Natural killer cell (primary cell): Measurements from ENCODE around the gene TSC22D1. TPM values are rescaled to one million over a fixed set of nuclear protein-coding genes. Genes with fewer than 3 reads are reported as not detected.

Experiments
- ATAC-seq, 3 donors: fragments of 150-1000 bp in 2 of 3; fragments of 200-7000 bp in 1 of 3; cut with Tn5 transposase; 1 replicate in 1 of 3; 2 replicates in 2 of 3; pipeline ENCODE4 v1.10.0; 2021; ENCODE audit warnings: mild to moderate bottlenecking in 2 of 3, moderate library complexity in 2 of 3
- DNase-seq, 2 donors: peaks; one replicate each; pipeline versions ENCODE4 v3.0.0 to v3.0.0-alpha.2; 2013 to 2021; ENCODE audit warnings: mixed read lengths in 1 of 2
- H3K27ac ChIP-seq: one replicate; pipeline ENCODE4 v1.5.1; 2013; ENCODE audit warnings: mild to moderate bottlenecking, low read length
- H3K27me3 ChIP-seq: one replicate; pipeline ENCODE4 v1.6.1; 2013; ENCODE audit warnings: low read length; ENCODE audit not compliant: control insufficient read depth, insufficient read depth
- H3K36me3 ChIP-seq: one replicate; pipeline ENCODE4 v1.6.1; 2013; ENCODE audit warnings: low read length; ENCODE audit not compliant: control insufficient read depth, insufficient read depth
- H3K4me1 ChIP-seq: one replicate; pipeline ENCODE4 v1.6.1; 2013; ENCODE audit warnings: low read length; ENCODE audit not compliant: control insufficient read depth, insufficient read depth
- H3K4me3 ChIP-seq: one replicate; pipeline ENCODE4 v1.5.1; 2013; ENCODE audit warnings: low read length
- H3K9me3 ChIP-seq: one replicate; pipeline ENCODE4 v1.6.1; 2013; ENCODE audit warnings: low read length; ENCODE audit not compliant: control insufficient read depth, insufficient read depth
- H3K27ac Mint-ChIP-seq, 2 donors: one replicate each; pipeline ENCODE4 v1.8.0; 2022; ENCODE audit warnings: mild to moderate bottlenecking in 2 of 2, mixed read lengths in 2 of 2, moderate library complexity in 1 of 2
- H3K27me3 Mint-ChIP-seq, 2 donors: one replicate each; pipeline ENCODE4 v1.8.0; 2022; ENCODE audit warnings: low read depth in 2 of 2, mixed read lengths in 2 of 2
- H3K36me3 Mint-ChIP-seq: one replicate; pipeline ENCODE4 v1.8.0; 2022; ENCODE audit warnings: mixed read lengths
- H3K4me1 Mint-ChIP-seq, 2 donors: one replicate each; pipeline ENCODE4 v1.8.0; 2022; ENCODE audit warnings: mixed read lengths in 2 of 2
- H3K4me3 Mint-ChIP-seq: one replicate; pipeline ENCODE4 v1.8.0; 2022; ENCODE audit warnings: mild to moderate bottlenecking, moderate library complexity, mixed read lengths
- H3K9me3 Mint-ChIP-seq, 2 donors: one replicate each; pipeline ENCODE4 v1.8.0; 2022; ENCODE audit warnings: mixed read lengths in 2 of 2
- WGBS: methylation state at CpG from one replicate; pipeline ENCODE4 v1.1.7; 2013; ENCODE audit warnings: missing lambda C conversion rate; ENCODE audit not compliant: insufficient coverage; 5-methylcytosine and 5-hydroxymethylcytosine counted together
- intact Hi-C: fragments of 100-400 bp; cut with micrococcal nuclease; formaldehyde crosslinking; loops from one replicate; pipeline ENCODE4 v1.14.2; 2022
- total RNA-seq, 4 donors: library from RNA; stranded (reverse); fragments of 120-200 nt in 1 of 4; gene quantifications; one replicate each; pipeline versions ENCODE4 v1.2.3 to v1.2.4, GENCODE V29; 2013 to 2022
- TF ChIP-seq, protein P1 (sequence below): fragments of 200-600 bp; IDR thresholded peaks from one replicate; pipeline ENCODE4 v1.8.0; 2022; ENCODE audit warnings: antibody characterized with exemption

Gene TSC22D1
- total RNA-seq, 3 donors from 2014 or later (not counting 1 experiment from before 2014, with no cell fraction given) = 44.3 to 54.4 (median 44.6) TPM

DNA sequence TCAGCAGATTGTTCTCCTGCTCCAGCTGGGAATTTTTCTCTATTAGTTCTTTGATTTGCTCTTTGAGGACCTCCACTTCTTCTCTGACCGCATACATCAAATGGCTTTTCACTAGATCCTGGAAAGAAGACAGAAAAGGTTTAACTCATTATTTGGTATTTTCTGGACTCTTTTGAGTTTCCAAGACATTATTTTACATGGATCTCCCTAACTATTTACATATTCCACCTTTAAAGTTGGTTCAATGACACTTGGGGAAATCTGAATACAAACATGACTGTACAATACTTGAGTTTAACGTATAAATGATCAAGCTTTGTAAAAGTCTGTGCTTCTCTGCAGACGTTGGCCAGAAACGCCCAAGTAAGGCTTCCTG is 141.4 kb downstream of the TSC22D1 start:
- H3K27ac ChIP-seq = peak overlapping the region; percentile 58
- Mint-ChIP-seq H3K9me3 (no peaks in the 10 kb centered on the region), H3K4me1 (peaks cover 33 to 35% of the 10 kb centered on the region in 2 donors), H3K4me3 (peak overlapping the region; percentile 92), H3K36me3 (no peaks in the 10 kb centered on the region), H3K27me3 (no peaks in the 10 kb centered on the region), H3K27ac (peak overlapping the region; percentile 86 to 94)
- H3K9me3 ChIP-seq = no peaks in the 10 kb centered on the region
- H3K36me3 ChIP-seq = no peaks in the 10 kb centered on the region
- H3K27me3 ChIP-seq = no peaks in the 10 kb centered on the region
- DNase-seq (no peak), ATAC-seq (no peak)
- H3K4me1 ChIP-seq = peaks cover 21% of the 10 kb centered on the region
- TF ChIP-seq, protein P1, sequence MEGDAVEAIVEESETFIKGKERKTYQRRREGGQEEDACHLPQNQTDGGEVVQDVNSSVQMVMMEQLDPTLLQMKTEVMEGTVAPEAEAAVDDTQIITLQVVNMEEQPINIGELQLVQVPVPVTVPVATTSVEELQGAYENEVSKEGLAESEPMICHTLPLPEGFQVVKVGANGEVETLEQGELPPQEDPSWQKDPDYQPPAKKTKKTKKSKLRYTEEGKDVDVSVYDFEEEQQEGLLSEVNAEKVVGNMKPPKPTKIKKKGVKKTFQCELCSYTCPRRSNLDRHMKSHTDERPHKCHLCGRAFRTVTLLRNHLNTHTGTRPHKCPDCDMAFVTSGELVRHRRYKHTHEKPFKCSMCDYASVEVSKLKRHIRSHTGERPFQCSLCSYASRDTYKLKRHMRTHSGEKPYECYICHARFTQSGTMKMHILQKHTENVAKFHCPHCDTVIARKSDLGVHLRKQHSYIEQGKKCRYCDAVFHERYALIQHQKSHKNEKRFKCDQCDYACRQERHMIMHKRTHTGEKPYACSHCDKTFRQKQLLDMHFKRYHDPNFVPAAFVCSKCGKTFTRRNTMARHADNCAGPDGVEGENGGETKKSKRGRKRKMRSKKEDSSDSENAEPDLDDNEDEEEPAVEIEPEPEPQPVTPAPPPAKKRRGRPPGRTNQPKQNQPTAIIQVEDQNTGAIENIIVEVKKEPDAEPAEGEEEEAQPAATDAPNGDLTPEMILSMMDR = no peak
- 26% methylated on average over 4 of the region's 4 CpGs for WGBS
- intact Hi-C loops = loop anchor here (1.0 to 2.0 kb wide), 3 partner anchors 160 to 322 kb away; no protein-coding TSS in a partner anchor
- H3K4me3 ChIP-seq = peak overlapping the region; percentile 75

GRCh38 chr13:44433863-44434765 is 142.0 kb downstream of the TSC22D1 start:
- Histone ChIP-seq H3K36me3 (no peaks in the 10 kb centered on the region), H3K4me3 (no peak overlapping the region), H3K4me1 (peaks cover 21% of the 10 kb centered on the region), H3K27me3 (no peaks in the 10 kb centered on the region), H3K9me3 (no peaks in the 10 kb centered on the region), H3K27ac (peak overlapping the region; percentile 58)
- DNase-seq = peak in 1 of 2 donors; percentile 4
- Mint-ChIP-seq H3K27me3 (no peaks in the 10 kb centered on the region), H3K36me3 (no peaks in the 10 kb centered on the region), H3K4me3 (peak overlapping the region; percentile 47), H3K9me3 (no peaks in the 10 kb centered on the region), H3K4me1 (peaks cover 33 to 35% of the 10 kb centered on the region in 2 donors), H3K27ac (peak overlapping the region; percentile 86 to 94)
- WGBS = 97% methylated on average over 12 of the region's 15 CpGs
- TF ChIP-seq, protein P1 = no peak
- no peak for ATAC-seq
- intact Hi-C loops = loop anchor here (2.0 kb wide), 1 partner anchor 321 kb away; no protein-coding TSS in a partner anchor

DNA sequence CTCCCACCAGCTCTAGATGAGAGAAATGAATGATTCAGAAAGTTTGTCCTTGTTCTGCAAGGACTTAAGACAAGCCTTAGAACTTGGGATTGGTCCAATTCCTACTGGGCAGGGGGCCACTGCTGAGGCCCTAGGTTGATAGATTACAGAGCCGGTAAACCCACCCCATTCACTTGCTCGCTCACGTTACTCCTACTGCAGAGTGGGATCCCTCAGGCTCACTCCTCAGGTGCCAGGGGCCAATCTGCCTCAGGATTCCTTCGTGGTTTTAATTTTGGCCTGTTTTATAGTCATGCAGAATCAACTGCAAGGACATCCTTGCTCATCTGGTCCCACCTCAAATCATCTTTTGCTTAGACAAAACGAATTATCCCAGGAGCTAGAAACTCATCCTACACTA is 143.5 kb downstream of the TSC22D1 start:
- 95% methylated on average over 5 of the region's 5 CpGs for WGBS
- Histone ChIP-seq H3K36me3 (no peaks in the 10 kb centered on the region), H3K9me3 (no peaks in the 10 kb centered on the region), H3K27me3 (no peaks in the 10 kb centered on the region), H3K27ac (no peak overlapping the region), H3K4me1 (peaks cover 21% of the 10 kb centered on the region), H3K4me3 (no peak overlapping the region)
- TF ChIP-seq, protein P1 = no peak
- no peak overlapping the region for H3K4me3 Mint-ChIP-seq
- H3K27ac Mint-ChIP-seq = peak overlapping the region in 1 of 2 donors; percentile 94
- H3K27me3 Mint-ChIP-seq = no peaks in the 10 kb centered on the region
- no peaks in the 10 kb centered on the region for H3K36me3 Mint-ChIP-seq
- H3K9me3 Mint-ChIP-seq = no peaks in the 10 kb centered on the region
- intact Hi-C loops = no loop called here
- peaks cover 29 to 32% of the 10 kb centered on the region in 2 donors for H3K4me1 Mint-ChIP-seq
- ATAC-seq (no peak), DNase-seq (no peak)
